Frontal cortex (tissue), 4 donors: ENCODE results near the gene ZC3H6. TPM values are rescaled to one million over a fixed set of nuclear protein-coding genes. Genes with fewer than 3 reads are reported as not detected.
"Not testable (repeated sequence)": the region's sequence is repeated elsewhere in the genome, so short reads cannot be mapped to it uniquely, and the experiment has no call there.

ENCODE experiments used
- DNase-seq, 2 donors: peaks; one replicate each; pipeline ENCODE4 v3.0.0; 2012; ENCODE audit warnings: low spot score in 2 of 2
- FAIRE-seq: peaks from 2 replicates; lab custom pipeline; 2012; peaks lifted over from hg19 to GRCh38; lab: Jason Lieb, UNC
- total RNA-seq: library from RNA; depleted of rRNA; stranded (reverse); fragments of >200 nt; gene quantifications from one replicate; pipeline ENCODE4 v1.2.3, GENCODE V29; 2014
- donor health status: control.
- donor health status: control.
- donor health status: control.

Gene ZC3H6
- total RNA-seq, 1 donor from 2014 or later, result 19.6 TPM

- DNase-seq, result no peak
- no peak for FAIRE-seq
These were observed 42.1 kb downstream of the ZC3H6 start for GRCh38 chr2:112317303-112318158.

GRCh38 chr2:112318515-112318914, 43.1 kb downstream of the ZC3H6 start:
- no peak for DNase-seq
- no peak for FAIRE-seq

- DNase-seq (no peak), FAIRE-seq (no peak)
These were observed 46.3 kb downstream of the ZC3H6 start for GRCh38 chr2:112321375-112322320.

- no peak for DNase-seq
- FAIRE-seq, result no peak
These were observed 47.5 kb downstream of the ZC3H6 start for GRCh38 chr2:112322919-112323318.

GRCh38 chr2:112332123-112332696, 56.8 kb downstream of the ZC3H6 start:
- no peak for FAIRE-seq
- DNase-seq, result no peak

GRCh38 chr2:112335600-112335999, 60.2 kb downstream of the ZC3H6 start:
- FAIRE-seq (no peak), DNase-seq (no peak)

- no peak for DNase-seq
- FAIRE-seq, result no peak
These were observed 64.6 kb downstream of the ZC3H6 start for GRCh38 chr2:112339986-112340385.

- DNase-seq, result no peak
These were observed 65.3 kb downstream of the ZC3H6 start for GRCh38 chr2:112340475-112341267.

GRCh38 chr2:112342067-112342550, 66.7 kb downstream of the ZC3H6 start:
- DNase-seq (no peak), FAIRE-seq (no peak)

More at GRCh38 chr2:112340475-112341267, 65.3 kb downstream of the ZC3H6 start:
- no peak for FAIRE-seq

- DNase-seq, result no peak
- FAIRE-seq, result no peak
These were observed 68.6 kb downstream of the ZC3H6 start for GRCh38 chr2:112343827-112344585.

GRCh38 chr2:112345030-112346027, 69.9 kb downstream of the ZC3H6 start:
- FAIRE-seq (no peak), DNase-seq (no peak)

- not testable (repeated sequence) for FAIRE-seq, DNase-seq
These were observed 76.9 kb downstream of the ZC3H6 start for GRCh38 chr2:112352292-112352691.

GRCh38 chr2:112352809-112353603, 77.6 kb downstream of the ZC3H6 start:
- not testable (repeated sequence) for DNase-seq, FAIRE-seq

- DNase-seq, FAIRE-seq: not testable (repeated sequence)
These were observed 78.9 kb downstream of the ZC3H6 start for GRCh38 chr2:112354335-112354734.

- not testable (repeated sequence) for DNase-seq, FAIRE-seq
These were observed 84.7 kb downstream of the ZC3H6 start for GRCh38 chr2:112360055-112360454.
